Esophagus mucosa (tissue), 1 donor: ENCODE results near the gene AP1G2. TPM values are rescaled to one million over a fixed set of nuclear protein-coding genes. Genes with fewer than 3 reads are reported as not detected.
"Not testable (repeated sequence)": the region's sequence is repeated elsewhere in the genome, so short reads cannot be mapped to it uniquely, and the experiment has no call there.

ENCODE experiments used
- ATAC-seq: fragments of 200-7000 bp; cut with Tn5 transposase; one replicate; pipeline ENCODE4 v1.9.1; 2020
- total RNA-seq: library from RNA; stranded (reverse); gene quantifications from one replicate; pipeline ENCODE4 v1.2.4, GENCODE V29; 2023
- donor health status: DM: yes; HTN: yes; CAD: no.

Gene AP1G2
- total RNA-seq: 81.3 TPM

DNA sequence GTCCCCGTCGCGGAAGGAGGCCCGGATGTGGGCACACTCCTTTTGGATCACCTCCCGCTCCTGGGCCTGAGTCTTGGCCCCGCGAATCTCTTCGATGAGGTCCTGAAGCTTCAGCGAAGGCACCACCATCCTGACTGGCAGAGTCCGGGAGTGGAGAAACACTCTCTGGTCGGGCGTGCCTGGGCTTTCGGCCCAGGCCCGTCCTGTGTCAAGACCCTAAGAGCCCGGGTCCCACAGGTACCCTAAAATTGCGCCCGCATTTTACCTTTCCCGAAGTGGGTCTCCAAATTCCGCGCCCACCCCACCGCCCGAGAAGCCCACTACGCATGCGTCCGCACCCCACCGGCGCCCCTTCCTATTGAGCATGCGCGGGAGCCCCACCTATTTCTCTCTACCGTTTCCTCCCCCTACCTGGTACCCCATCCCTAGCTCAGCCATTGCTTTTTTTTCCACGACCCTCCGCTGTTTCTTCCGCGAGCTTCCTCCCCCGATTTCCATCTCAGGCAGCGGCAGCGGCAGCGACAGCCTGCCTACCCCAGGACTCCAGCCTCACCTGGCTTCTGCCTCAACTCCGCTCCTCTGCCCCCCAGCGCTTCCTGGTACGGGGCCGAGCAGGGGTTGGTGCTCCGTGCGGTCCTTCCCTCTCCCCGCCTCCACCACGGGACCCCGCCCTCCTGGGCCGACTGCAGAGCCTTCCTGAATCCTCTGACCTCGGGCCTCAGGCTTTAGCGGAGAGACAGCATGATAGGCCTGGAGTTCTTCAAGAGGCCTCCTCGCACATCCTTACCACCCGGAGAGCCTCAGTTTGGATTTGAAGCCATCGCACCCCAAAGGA lies at the start of gene AP1G2:
Gene AP1G2, minus strand, starts transcription at position 606 of the 835 bp plus-strand sequence. Its CDS starts 477 bp downstream, at position 129.
- ATAC-seq: peak; percentile 88

DNA sequence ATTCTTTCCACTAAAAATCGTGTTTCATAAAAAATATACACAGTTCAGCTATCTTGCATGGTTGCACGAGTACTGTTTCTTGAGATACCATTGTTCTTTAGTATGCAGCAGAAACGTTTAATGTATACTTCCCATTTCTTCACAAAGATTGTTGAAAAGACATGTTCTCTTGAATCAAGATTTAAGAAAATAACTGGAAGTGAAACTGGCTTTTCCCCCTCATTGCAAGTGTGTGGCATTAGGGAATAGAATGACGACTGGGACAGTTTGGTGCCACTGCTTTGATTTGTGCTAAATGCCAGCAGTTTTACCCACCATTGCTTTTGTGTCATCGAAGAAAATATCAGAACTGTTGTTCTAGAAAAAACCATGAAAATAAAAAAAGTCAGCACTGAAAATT lies 48.3 kb upstream of the AP1G2 start:
- no peak for ATAC-seq

DNA sequence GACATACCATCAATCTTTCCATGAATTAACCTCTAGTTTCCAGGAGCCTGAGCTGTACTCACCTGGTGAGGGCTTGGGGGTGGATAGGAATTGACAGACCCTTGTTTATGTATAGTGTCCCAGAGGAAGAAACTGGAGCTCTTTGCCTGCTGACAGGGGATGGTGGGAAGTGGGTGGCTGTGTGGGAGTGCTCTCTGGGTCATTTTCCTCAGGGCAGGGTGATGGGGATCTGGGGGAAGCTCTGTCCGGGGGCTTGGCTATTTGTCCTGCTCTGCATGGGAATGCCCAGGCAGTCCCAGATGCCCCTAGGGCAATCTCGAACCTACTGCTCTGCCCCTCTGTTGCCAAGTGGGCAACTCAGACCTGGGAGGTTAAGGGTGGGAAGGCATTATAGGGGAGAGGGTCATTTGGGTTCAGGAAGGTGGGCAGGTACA lies 46.8 kb upstream of the AP1G2 start:
- no peak for ATAC-seq

GRCh38 chr14:23613242-23614070 lies 45.9 kb upstream of the AP1G2 start:
- ATAC-seq: no peak

DNA sequence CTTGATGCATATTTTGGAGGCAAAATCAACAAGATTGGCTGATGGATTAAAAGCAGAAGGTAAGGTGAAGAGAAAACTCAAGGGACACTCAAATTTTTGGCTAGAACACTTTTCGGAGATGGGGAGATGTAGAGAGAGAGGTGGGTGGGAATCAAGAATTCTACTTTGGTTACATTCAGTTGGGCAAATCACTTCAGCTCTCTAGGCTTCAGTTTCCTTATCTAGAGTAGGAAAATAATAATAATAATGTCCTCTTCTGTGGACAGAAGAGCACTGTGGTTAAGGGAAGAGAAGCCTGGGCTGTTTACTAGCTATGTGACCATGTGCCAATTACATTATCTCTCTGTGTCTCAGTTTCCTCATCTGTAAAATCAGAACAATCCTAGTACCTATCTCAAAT lies 45.2 kb upstream of the AP1G2 start:
- ATAC-seq: no peak

GRCh38 chr14:23612354-23612732 lies 44.8 kb upstream of the AP1G2 start:
- ATAC-seq: no peak

- no peak for ATAC-seq
Observed at GRCh38 chr14:23610815-23611289, 43.3 kb upstream of the AP1G2 start.

- no peak for ATAC-seq
Observed at GRCh38 chr14:23610090-23610814, 42.7 kb upstream of the AP1G2 start.

DNA sequence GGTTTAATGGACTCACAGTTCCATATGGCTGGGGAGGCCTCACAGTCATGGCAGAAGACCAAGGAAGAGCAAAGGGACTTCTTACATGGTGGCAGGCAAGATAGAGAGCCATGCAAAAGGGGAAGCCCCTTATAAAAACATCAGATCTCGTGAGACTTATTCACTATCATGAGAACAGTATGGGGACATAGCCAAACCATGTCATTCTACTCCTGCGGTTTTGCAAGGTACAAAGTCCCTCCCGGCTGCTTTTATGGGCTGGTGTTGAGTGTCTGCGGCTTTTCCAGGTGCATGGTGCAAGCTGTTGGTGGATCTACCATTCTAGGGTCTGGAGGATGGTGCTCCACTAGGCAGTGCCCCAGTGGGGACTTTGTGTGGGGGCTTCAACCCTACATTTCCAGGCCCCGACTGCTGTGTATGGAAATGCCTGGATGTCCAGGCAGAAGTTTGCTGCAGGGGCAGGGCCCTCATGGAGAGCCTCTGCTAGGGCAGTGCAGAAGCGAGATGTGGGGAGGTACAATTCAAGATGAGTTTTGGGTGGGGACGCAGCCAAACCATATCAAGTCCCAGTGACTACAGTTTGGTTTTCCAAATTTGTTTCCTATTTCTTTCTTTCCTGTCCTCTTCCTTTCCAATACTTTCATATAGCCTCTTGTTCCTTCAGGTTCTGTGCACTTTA lies 42.0 kb upstream of the AP1G2 start:
- ATAC-seq: not testable (repeated sequence)

GRCh38 chr14:23609001-23609400 lies 41.4 kb upstream of the AP1G2 start:
- ATAC-seq: no peak

DNA sequence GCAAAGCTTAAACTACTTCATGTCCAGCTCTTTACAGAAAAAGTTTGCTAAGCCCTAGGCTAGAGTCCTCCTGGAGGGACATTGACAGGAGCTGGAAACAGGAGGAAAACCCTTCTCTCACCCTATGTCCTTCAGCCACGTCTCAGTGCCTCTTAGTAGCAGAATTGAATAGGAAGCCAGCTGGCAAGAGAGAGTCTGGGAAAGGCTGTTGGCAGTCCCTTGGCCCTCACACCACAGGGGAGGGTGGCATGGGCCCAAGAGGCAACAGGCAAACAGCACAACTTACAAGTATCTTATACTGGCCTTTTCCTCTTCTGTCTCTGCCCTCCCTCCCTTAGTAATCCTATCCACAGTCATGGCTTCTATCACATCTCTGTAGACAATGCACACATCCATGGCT lies 40.9 kb upstream of the AP1G2 start:
- no peak for ATAC-seq

DNA sequence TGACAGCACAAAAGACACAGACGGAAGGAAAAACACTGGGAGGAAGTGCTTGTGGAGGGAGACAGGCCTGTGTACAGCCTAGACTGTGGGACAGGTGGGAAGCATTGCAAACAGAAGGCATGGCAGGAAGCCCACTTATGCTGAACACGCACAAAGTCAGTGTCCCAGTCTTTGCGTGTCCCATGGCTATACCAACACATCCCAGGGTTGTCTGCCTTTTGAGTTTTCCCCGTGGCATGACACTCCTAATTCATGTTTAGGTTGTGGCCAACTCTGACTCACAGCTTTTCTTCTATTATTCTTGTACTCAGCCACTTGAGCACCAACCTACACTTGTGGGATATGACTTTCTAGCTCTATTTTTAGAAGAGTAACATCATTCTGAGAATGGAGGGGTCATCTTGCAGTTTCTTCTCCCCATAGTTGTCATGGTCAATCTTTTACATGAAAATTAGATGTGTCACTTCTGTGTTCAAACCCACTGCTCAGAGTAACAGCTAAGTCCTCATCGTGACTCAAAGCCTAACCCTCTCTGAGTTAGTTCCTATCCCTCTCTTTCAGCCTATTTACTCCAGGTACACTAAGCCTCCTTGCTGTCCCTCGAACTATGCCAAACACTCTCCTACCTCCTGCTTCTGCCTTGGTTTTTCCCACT lies 38.5 kb upstream of the AP1G2 start:
- ATAC-seq: peak; percentile 26

- no peak for ATAC-seq
Observed at GRCh38 chr14:23604675-23605170, 37.1 kb upstream of the AP1G2 start.

GRCh38 chr14:23604148-23604547 lies 36.6 kb upstream of the AP1G2 start:
- no peak for ATAC-seq

DNA sequence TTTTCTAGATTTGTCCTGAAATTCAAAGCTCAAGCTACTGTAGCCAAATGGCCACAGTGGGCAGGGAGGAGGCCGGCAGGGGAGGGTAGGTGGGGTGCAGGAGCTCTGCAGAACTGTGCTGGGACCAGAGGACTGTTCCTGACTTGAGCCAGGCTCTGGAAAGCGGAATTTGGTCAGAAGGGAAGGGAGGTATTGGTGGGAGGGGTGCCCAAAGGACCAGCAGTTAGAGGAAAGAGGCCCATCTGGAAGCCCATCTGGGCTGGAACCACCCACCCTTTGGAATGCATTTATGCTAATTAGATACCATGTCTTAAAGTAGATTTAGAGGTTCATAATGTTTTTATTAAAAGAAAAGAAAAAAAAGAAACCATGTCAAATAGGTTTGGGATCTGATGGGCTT lies 35.5 kb upstream of the AP1G2 start:
- ATAC-seq: no peak

GRCh38 chr14:23602181-23603095 lies 34.8 kb upstream of the AP1G2 start:
- ATAC-seq: no peak

- no peak for ATAC-seq
Observed at GRCh38 chr14:23601845-23602180, 34.2 kb upstream of the AP1G2 start.

DNA sequence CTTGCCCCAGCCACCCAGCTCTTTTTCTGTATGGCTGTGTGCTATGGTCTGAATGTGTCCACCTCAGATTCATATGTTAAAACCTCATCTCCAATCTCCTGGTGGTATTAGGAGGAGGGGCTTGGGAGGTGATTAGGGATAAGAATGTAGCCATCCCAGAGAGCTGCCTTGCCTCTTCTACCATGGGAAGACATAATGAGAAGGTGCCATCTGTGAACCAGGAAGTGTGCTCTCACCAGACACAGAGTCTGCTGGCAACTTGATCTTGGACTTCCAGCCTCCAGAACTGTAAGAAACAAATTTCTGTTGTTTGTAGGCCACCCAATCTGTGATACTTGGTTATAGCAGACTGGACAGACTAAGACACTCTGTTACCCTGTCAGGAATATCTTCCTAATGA lies 33.8 kb upstream of the AP1G2 start:
- ATAC-seq: no peak

DNA sequence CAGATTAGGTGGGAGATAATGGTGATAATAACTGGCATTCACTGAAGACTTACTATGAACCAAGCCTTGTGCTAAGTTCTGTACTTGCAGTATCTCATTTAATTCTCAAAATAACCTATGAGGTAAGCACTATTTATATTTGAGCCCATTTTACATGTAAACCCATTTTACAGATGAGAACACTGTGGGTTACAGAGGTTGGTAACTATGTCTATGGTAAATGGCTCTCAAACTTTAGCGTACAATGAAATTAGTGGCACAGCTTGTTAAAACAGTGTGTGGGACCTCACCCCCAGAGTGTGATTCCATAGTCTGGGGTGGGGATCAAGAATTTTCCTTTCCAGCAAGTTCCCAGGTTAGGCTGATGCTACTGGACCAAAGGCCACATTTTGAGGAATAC lies 33.2 kb upstream of the AP1G2 start:
- no peak for ATAC-seq

GRCh38 chr14:23600322-23600707 lies 32.7 kb upstream of the AP1G2 start:
- ATAC-seq: no peak

DNA sequence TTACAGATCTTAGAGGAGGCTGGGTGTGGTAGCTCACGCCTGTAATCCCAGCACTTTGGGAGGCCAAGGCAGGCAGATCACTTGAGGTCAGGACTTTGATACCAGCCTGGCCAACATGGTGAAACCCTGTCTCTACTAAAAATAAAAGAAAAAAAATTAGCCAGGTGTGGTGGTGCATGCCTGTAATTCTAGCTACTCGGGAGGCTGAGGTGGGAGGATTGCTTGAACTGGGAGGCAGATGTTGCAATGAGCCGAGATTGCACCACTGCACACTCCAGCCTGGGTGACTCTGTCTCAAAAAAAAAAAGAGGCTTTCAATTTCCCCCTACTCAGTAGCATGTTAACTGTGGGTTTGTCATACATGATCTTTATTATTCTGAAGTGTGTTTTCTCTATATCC lies 26.6 kb upstream of the AP1G2 start:
- not testable (repeated sequence) for ATAC-seq
